Caco-2 (cell line): ENCODE measurements around the gene FRK. TPM values are rescaled to one million over a fixed set of nuclear protein-coding genes. Genes with fewer than 3 reads are reported as not detected.

Experiments
- BruUV-seq: library from RNA; stranded (reverse); fragments of 400-500 nt; replicated peaks from 2 replicates; lab custom pipeline; 2021; lab: Mats Ljungman, UMichigan
- CTCF ChIA-PET: fragments of 300-600 bp; sonication (Branson Sonifier 250); formaldehyde crosslinking; loops from one replicate; lab custom pipeline; 2022; ENCODE audit warnings: antibody characterized with exemption; lab: Charles Lee
- POLR2A ChIA-PET: fragments of 300-600 bp; sonication (Branson Sonifier 250); formaldehyde crosslinking; loops from one replicate; lab custom pipeline; 2022; ENCODE audit warnings: antibody characterized with exemption; lab: Charles Lee
- DNase-seq, 2 experiments: peaks; one replicate each; pipeline versions ENCODE4 v3.0.0 to v3.0.0-alpha.2; 2020 to 2022
- H3K27me3 ChIP-seq: replicated peaks from 2 replicates; pipeline ENCODE4 v1.6.0; 2011; ENCODE audit warnings: low read length; ENCODE audit not compliant: control insufficient read depth, insufficient read depth
- H3K36me3 ChIP-seq: 2 replicates; pipeline ENCODE4 v1.5.1; 2011; ENCODE audit warnings: low read length; ENCODE audit not compliant: control insufficient read depth, insufficient read depth
- H3K4me1 ChIP-seq: fragments of 250-450 bp; sonication (Bioruptor Pico); 2 replicates; pipeline ENCODE4 v1.5.1; 2020; ENCODE audit warnings: mild to moderate bottlenecking
- H3K4me3 ChIP-seq: 2 replicates; pipeline ENCODE4 v1.5.1; 2011; ENCODE audit warnings: low read depth, mild to moderate bottlenecking, control low read depth, low read length
- H3K9me3 ChIP-seq: fragments of 250-450 bp; sonication (Bioruptor Pico); 2 replicates; pipeline ENCODE4 v1.5.1; 2020; ENCODE audit warnings: mild to moderate bottlenecking, moderate library complexity
- H3K27ac Mint-ChIP-seq: one replicate; pipeline ENCODE4 v1.8.0; 2022; ENCODE audit warnings: mixed read lengths; ENCODE audit not compliant: unreplicated experiment
- H3K27me3 Mint-ChIP-seq: one replicate; pipeline ENCODE4 v1.8.0; 2022; ENCODE audit warnings: mixed read lengths; ENCODE audit not compliant: insufficient read depth, unreplicated experiment
- H3K36me3 Mint-ChIP-seq: one replicate; pipeline ENCODE4 v1.8.0; 2022; ENCODE audit warnings: mild to moderate bottlenecking, mixed read lengths; ENCODE audit not compliant: insufficient read depth, unreplicated experiment
- H3K4me1 Mint-ChIP-seq: one replicate; pipeline ENCODE4 v1.8.0; 2022; ENCODE audit warnings: low read depth, mixed read lengths; ENCODE audit not compliant: unreplicated experiment
- H3K4me3 Mint-ChIP-seq: one replicate; pipeline ENCODE4 v1.8.0; 2022; ENCODE audit warnings: mild to moderate bottlenecking, moderate library complexity, mixed read lengths; ENCODE audit not compliant: unreplicated experiment
- H3K9me3 Mint-ChIP-seq: one replicate; pipeline ENCODE4 v1.8.0; 2022; ENCODE audit warnings: mixed read lengths; ENCODE audit not compliant: unreplicated experiment
- intact Hi-C: fragments of 100-400 bp; cut with micrococcal nuclease; formaldehyde crosslinking; loops from one replicate; pipeline ENCODE4 v1.10.0; 2022; ENCODE audit not compliant: unreplicated experiment
- total RNA-seq: library from RNA; stranded (reverse); gene quantifications from 2 replicates; pipeline ENCODE4 v1.2.3, GENCODE V29; 2022
- TF ChIP-seq, protein P1 (sequence below), 2 experiments: fragments of 200-600 bp in 1 of 2; IDR thresholded peaks; 1 replicate in 1 of 2; 2 replicates in 1 of 2; pipeline versions ENCODE4 v1.5.1 to v1.8.0; 2011 to 2022; ENCODE audit warnings: antibody characterized with exemption in 1 of 2, control low read depth in 1 of 2, inconsistent platforms in 1 of 2, low read depth in 1 of 2, low read length in 1 of 2, mild to moderate bottlenecking in 1 of 2, moderate library complexity in 1 of 2; ENCODE audit not compliant: insufficient read depth in 1 of 2, severe bottlenecking in 1 of 2, unreplicated experiment in 1 of 2

Gene FRK
- total RNA-seq, 1 experiment from 2014 or later, result 7.3 TPM

DNA sequence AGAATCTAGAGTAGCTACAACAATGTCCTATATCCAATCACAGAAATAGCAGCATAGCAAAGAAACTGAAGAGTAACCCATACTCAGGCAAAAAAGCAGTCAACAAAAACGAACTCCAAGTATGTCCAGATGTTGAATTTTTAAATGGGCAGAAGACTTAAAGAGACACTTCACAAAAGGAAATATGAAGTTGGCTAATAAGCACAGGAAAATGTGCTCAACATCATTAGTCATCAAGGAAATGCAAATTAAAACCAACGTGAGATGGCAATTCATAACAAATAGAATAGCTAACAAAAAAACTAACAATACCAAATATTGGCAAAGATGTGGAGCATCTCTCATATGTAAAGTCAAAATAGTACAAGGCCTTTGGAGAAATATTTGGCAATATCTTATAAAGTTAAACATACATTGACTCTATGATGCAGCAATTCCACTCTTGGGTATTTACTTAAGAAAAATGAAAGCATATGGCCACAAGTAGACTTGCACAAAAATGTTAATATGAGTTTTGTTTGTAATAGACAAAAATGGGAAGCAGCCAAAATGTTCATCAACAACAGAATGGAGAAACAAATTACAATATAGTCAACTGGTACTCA lies 37.7 kb downstream of the FRK start:
- Histone ChIP-seq H3K4me3 (no peak overlapping the region), H3K9me3 (no peaks in the 10 kb centered on the region), H3K36me3 (no peaks in the 10 kb centered on the region), H3K27me3 (no peaks in the 10 kb centered on the region), H3K4me1 (peaks cover 12% of the 10 kb centered on the region; the same call in 1 of the 2 replicates)
- CTCF ChIA-PET, result no interaction called here
- POLR2A ChIA-PET, result no interaction called here
- Mint-ChIP-seq H3K4me1 (peaks cover 11% of the 10 kb centered on the region), H3K27ac (no peak overlapping the region), H3K4me3 (no peak overlapping the region), H3K27me3 (no peaks in the 10 kb centered on the region), H3K9me3 (no peaks in the 10 kb centered on the region), H3K36me3 (no peaks in the 10 kb centered on the region)
- TF ChIP-seq, protein P1, sequence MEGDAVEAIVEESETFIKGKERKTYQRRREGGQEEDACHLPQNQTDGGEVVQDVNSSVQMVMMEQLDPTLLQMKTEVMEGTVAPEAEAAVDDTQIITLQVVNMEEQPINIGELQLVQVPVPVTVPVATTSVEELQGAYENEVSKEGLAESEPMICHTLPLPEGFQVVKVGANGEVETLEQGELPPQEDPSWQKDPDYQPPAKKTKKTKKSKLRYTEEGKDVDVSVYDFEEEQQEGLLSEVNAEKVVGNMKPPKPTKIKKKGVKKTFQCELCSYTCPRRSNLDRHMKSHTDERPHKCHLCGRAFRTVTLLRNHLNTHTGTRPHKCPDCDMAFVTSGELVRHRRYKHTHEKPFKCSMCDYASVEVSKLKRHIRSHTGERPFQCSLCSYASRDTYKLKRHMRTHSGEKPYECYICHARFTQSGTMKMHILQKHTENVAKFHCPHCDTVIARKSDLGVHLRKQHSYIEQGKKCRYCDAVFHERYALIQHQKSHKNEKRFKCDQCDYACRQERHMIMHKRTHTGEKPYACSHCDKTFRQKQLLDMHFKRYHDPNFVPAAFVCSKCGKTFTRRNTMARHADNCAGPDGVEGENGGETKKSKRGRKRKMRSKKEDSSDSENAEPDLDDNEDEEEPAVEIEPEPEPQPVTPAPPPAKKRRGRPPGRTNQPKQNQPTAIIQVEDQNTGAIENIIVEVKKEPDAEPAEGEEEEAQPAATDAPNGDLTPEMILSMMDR (IDR thresholded peaks at IDR 0.05; ENCODE audit: insufficient read depth in 1 of 2, low read depth in 1 of 2, low read length in 1 of 2, severe bottlenecking in 1 of 2, unreplicated experiment in 1 of 2), result no peak
- no TSS peak for BruUV-seq
- intact Hi-C loops, result no loop called here
- no peak for DNase-seq

- Histone ChIP-seq H3K9me3 (no peaks in the 10 kb centered on the region), H3K4me3 (no peak overlapping the region), H3K36me3 (no peaks in the 10 kb centered on the region), H3K4me1 (peaks cover 24% of the 10 kb centered on the region), H3K27me3 (no peaks in the 10 kb centered on the region)
- peaks cover 22% of the 10 kb centered on the region for H3K4me1 Mint-ChIP-seq
- H3K36me3 Mint-ChIP-seq, result no peaks in the 10 kb centered on the region
- H3K27ac Mint-ChIP-seq, result no peak overlapping the region
- BruUV-seq, result no TSS peak
- ChIA-PET CTCF (no interaction called here), POLR2A (no interaction called here)
- intact Hi-C loops, result no loop called here
- no peaks in the 10 kb centered on the region for H3K9me3 Mint-ChIP-seq
- no peaks in the 10 kb centered on the region for H3K27me3 Mint-ChIP-seq
- H3K4me3 Mint-ChIP-seq, result no peak overlapping the region
- TF ChIP-seq, protein P1 (IDR thresholded peaks at IDR 0.05; ENCODE audit: insufficient read depth in 1 of 2, low read depth in 1 of 2, low read length in 1 of 2, severe bottlenecking in 1 of 2, unreplicated experiment in 1 of 2), result no peak
- no peak for DNase-seq
These were observed 40.0 kb downstream of the FRK start for GRCh38 chr6:116020738-116021137.

DNA sequence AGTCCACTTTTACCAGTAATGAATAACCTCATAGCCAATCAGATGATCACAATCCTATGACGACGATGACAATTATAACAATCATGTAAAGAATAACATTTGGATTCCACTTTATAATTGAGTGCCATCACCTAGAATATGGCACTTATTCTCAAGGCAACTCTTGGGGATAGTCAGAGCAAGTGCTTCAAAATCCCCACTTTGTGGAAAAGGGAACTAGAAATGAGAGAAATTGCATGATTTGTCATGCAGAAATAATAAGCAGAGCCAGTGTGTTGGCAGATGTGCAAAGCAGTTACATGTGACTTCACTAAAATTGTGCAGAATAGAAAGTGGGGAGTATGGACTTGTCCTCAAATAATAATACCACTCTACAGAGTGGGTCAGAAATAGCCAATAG lies 41.3 kb downstream of the FRK start:
- CTCF ChIA-PET, result interaction anchor here (1.2 kb wide), 1 partner anchor 8 kb away, joined by 4 read pairs; no protein-coding TSS in a partner anchor
- intact Hi-C loops, result loop anchor here (1.0 to 10.0 kb wide), 2 partner anchors 17 to 235 kb away; partner anchors contain the start of gene TSPYL4
- Mint-ChIP-seq H3K27ac (no peak overlapping the region), H3K4me3 (no peak overlapping the region), H3K36me3 (no peaks in the 10 kb centered on the region), H3K9me3 (no peaks in the 10 kb centered on the region), H3K27me3 (no peaks in the 10 kb centered on the region), H3K4me1 (peaks cover 26% of the 10 kb centered on the region)
- no peaks in the 10 kb centered on the region for H3K27me3 ChIP-seq
- no peak overlapping the region for H3K4me3 ChIP-seq
- H3K9me3 ChIP-seq, result no peaks in the 10 kb centered on the region
- peaks cover 27% of the 10 kb centered on the region for H3K4me1 ChIP-seq
- no TSS peak for BruUV-seq
- POLR2A ChIA-PET, result interaction anchor here (0.8 to 0.9 kb wide), 2 partner anchors 41 to 81 kb away, joined by 4 to 5 read pairs; partner anchors contain the start of genes FRK and NT5DC1
- DNase-seq, result no peak
- no peaks in the 10 kb centered on the region for H3K36me3 ChIP-seq
- TF ChIP-seq, protein P1 (IDR thresholded peaks at IDR 0.05; ENCODE audit: insufficient read depth in 1 of 2, low read depth in 1 of 2, low read length in 1 of 2, severe bottlenecking in 1 of 2, unreplicated experiment in 1 of 2), result no peak
